RWPE2 (cell line): ENCODE data around the gene CMSS1.

ENCODE experiments used
- ATAC-seq: fragments of 200-7000 bp; cut with Tn5 transposase; 3 replicates; pipeline ENCODE4 v1.9.1; 2021; ENCODE audit warnings: low read depth
- DNase-seq: peaks from one replicate; pipeline ENCODE4 v3.0.0-alpha.2; 2020; ENCODE audit warnings: low spot score
- H3K27ac ChIP-seq: fragments of 450-650 bp; 2 replicates; pipeline ENCODE4 v1.5.1; 2017; ENCODE audit warnings: mild to moderate bottlenecking; ENCODE audit not compliant: poor library complexity, severe bottlenecking
- H3K27me3 ChIP-seq: fragments of 250-450 bp; sonication (Bioruptor Pico); 2 replicates; pipeline ENCODE4 v1.5.1; 2021; ENCODE audit warnings: mild to moderate bottlenecking, moderate library complexity; ENCODE audit not compliant: insufficient read depth, poor library complexity, severe bottlenecking
- H3K36me3 ChIP-seq: fragments of 250-450 bp; sonication (Bioruptor Pico); 2 replicates; pipeline ENCODE4 v1.5.1; 2020; ENCODE audit warnings: low read depth, mild to moderate bottlenecking, moderate library complexity
- H3K4me1 ChIP-seq: fragments of 250-450 bp; sonication (Bioruptor Pico); 2 replicates; pipeline ENCODE4 v1.5.1; 2021; ENCODE audit warnings: mild to moderate bottlenecking, moderate library complexity; ENCODE audit not compliant: insufficient read depth, poor library complexity, severe bottlenecking
- H3K4me3 ChIP-seq: fragments of 250-450 bp; sonication (Bioruptor Pico); 2 replicates; pipeline ENCODE4 v1.5.1; 2021; ENCODE audit warnings: mild to moderate bottlenecking, moderate library complexity; ENCODE audit not compliant: severe bottlenecking
- H3K9me3 ChIP-seq: fragments of 250-450 bp; sonication (Bioruptor Pico); 2 replicates; pipeline ENCODE4 v1.5.1; 2021; ENCODE audit warnings: mild to moderate bottlenecking, moderate library complexity; ENCODE audit not compliant: severe bottlenecking
- CTCF ChIP-seq: fragments of 450-650 bp; IDR thresholded peaks from one replicate; pipeline ENCODE4 v1.5.1; 2017; ENCODE audit warnings: mild to moderate bottlenecking, moderate library complexity; ENCODE audit not compliant: poor library complexity, severe bottlenecking

CMSS1 gene

GRCh38 chr3:100144255-100144866 lies 326.7 kb downstream of the CMSS1 start:
- ATAC-seq (no peak), DNase-seq (no peak)
- H3K36me3 ChIP-seq = no peaks in the 10 kb centered on the region
- no peak for TF ChIP-seq CTCF
- no peaks in the 10 kb centered on the region for H3K4me1 ChIP-seq
- H3K9me3 ChIP-seq = no peaks in the 10 kb centered on the region
- no peaks in the 10 kb centered on the region for H3K27me3 ChIP-seq
- H3K4me3 ChIP-seq = no peak overlapping the region
- no peak overlapping the region for H3K27ac ChIP-seq

- Histone ChIP-seq H3K27me3 (no peaks in the 10 kb centered on the region), H3K27ac (no peak overlapping the region), H3K9me3 (no peaks in the 10 kb centered on the region), H3K4me1 (no peaks in the 10 kb centered on the region), H3K36me3 (no peaks in the 10 kb centered on the region), H3K4me3 (no peak overlapping the region)
- DNase-seq (no peak), ATAC-seq (no peak)
- TF ChIP-seq CTCF = no peak
Observed at GRCh38 chr3:100149130-100149529, 331.5 kb downstream of the CMSS1 start.

GRCh38 chr3:100149713-100150415 lies 332.2 kb downstream of the CMSS1 start:
- no peaks in the 10 kb centered on the region for H3K36me3 ChIP-seq

GRCh38 chr3:100150473-100150872 lies 332.8 kb downstream of the CMSS1 start:
- no peak for TF ChIP-seq CTCF
- no peak overlapping the region for H3K27ac ChIP-seq
- no peak overlapping the region for H3K4me3 ChIP-seq
- DNase-seq = no peak
- H3K4me1 ChIP-seq = no peaks in the 10 kb centered on the region
- no peak for ATAC-seq
- no peaks in the 10 kb centered on the region for H3K36me3 ChIP-seq
- H3K27me3 ChIP-seq = no peaks in the 10 kb centered on the region
- H3K9me3 ChIP-seq = peaks cover 3% of the 10 kb centered on the region

More at GRCh38 chr3:100149713-100150415, 332.2 kb downstream of the CMSS1 start:
- H3K27me3 ChIP-seq = no peaks in the 10 kb centered on the region
- TF ChIP-seq CTCF = no peak
- no peak overlapping the region for H3K4me3 ChIP-seq
- no peak overlapping the region for H3K27ac ChIP-seq
- H3K4me1 ChIP-seq = no peaks in the 10 kb centered on the region
- ATAC-seq (no peak), DNase-seq (no peak)
- no peaks in the 10 kb centered on the region for H3K9me3 ChIP-seq

- ATAC-seq (no peak), DNase-seq (no peak)
- Histone ChIP-seq H3K4me3 (no peak overlapping the region), H3K9me3 (peaks cover 8% of the 10 kb centered on the region), H3K36me3 (no peaks in the 10 kb centered on the region), H3K27ac (no peak overlapping the region), H3K4me1 (no peaks in the 10 kb centered on the region), H3K27me3 (no peaks in the 10 kb centered on the region)
- TF ChIP-seq CTCF = no peak
Observed at GRCh38 chr3:100151024-100151707, 333.5 kb downstream of the CMSS1 start.
